HepG2 (cell line): Measurements from ENCODE around the gene SEC14L1. TPM values are rescaled to one million over a fixed set of nuclear protein-coding genes. Genes with fewer than 3 reads are reported as not detected.

Experiments
- CBX2 ChIP-seq, 2 experiments: fragments of 200-600 bp in 1 of 2; sonication (generic); formaldehyde crosslinking in 1 of 2; IDR thresholded peaks; 2 replicates each; pipeline versions ENCODE4 v1.7.0 to v1.8.1; 2018 to 2022; ENCODE audit warnings: low read depth in 2 of 2, low read length in 1 of 2, mild to moderate bottlenecking in 1 of 2, missing genetic modification reagents in 1 of 2
- EP300 ChIP-seq, 3 experiments: sonication (generic) in 1 of 3; formaldehyde crosslinking in 1 of 3; IDR thresholded peaks; 2 replicates each; pipeline versions ENCODE4 v1.5.1 to v1.6.1; 2011 to 2020; ENCODE audit warnings: low read depth in 2 of 3, low read length in 2 of 3, borderline replicate concordance in 1 of 3, improper control_type of control experiment in 1 of 3, mild to moderate bottlenecking in 1 of 3, missing genetic modification reagents in 1 of 3, moderate library complexity in 1 of 3
- KLF6 ChIP-seq: IDR thresholded peaks from 2 replicates; pipeline ENCODE4 v1.8.0; 2016; ENCODE audit warnings: missing biosample characterization, missing genetic modification reagents
- LCORL ChIP-seq, 2 experiments: fragments of 450-650 bp in 1 of 2; sonication (generic) in 1 of 2; formaldehyde crosslinking in 1 of 2; IDR thresholded peaks; 2 replicates each; pipeline versions ENCODE4 v1.5.0 to v1.6.1; 2017 to 2020; ENCODE audit warnings: antibody characterized with exemption in 1 of 2, missing genetic modification reagents in 1 of 2
- SIN3B ChIP-seq: fragments of 150-350 bp; IDR thresholded peaks from 2 replicates; pipeline ENCODE4 v1.6.1; 2014; ENCODE audit warnings: low read length
- THAP8 ChIP-seq: sonication (generic); formaldehyde crosslinking; IDR thresholded peaks from 2 replicates; pipeline ENCODE4 v1.5.1; 2020; ENCODE audit warnings: missing genetic modification reagents, mild to moderate bottlenecking, borderline replicate concordance
- ZBTB20 ChIP-seq: sonication (generic); formaldehyde crosslinking; IDR thresholded peaks from 2 replicates; pipeline ENCODE4 v1.8.1; 2023; ENCODE audit warnings: missing genetic modification reagents, low read depth, mild to moderate bottlenecking, borderline replicate concordance
- ZNF121 ChIP-seq: sonication (generic); formaldehyde crosslinking; IDR thresholded peaks from 2 replicates; pipeline ENCODE4 v1.5.0; 2020; ENCODE audit warnings: mild to moderate bottlenecking, missing genetic modification reagents
- ZNF318 ChIP-seq: sonication (generic); formaldehyde crosslinking; IDR thresholded peaks from 2 replicates; pipeline ENCODE4 v1.4.0; 2020; ENCODE audit warnings: mild to moderate bottlenecking, missing genetic modification reagents
- ZNF557 ChIP-seq: sonication (generic); formaldehyde crosslinking; IDR thresholded peaks from 2 replicates; pipeline ENCODE4 v1.4.0; 2020; ENCODE audit warnings: missing genetic modification reagents
- ZNF644 ChIP-seq: IDR thresholded peaks from 2 replicates; pipeline ENCODE4 v1.6.1; 2016; ENCODE audit warnings: low read depth
- ZNF691 ChIP-seq: sonication (generic); formaldehyde crosslinking; IDR thresholded peaks from 2 replicates; pipeline ENCODE4 v1.4.0; 2020; ENCODE audit warnings: missing genetic modification reagents, low read depth, mild to moderate bottlenecking, borderline replicate concordance
- ZSCAN22 ChIP-seq: sonication (generic); formaldehyde crosslinking; IDR thresholded peaks from 2 replicates; pipeline ENCODE4 v1.4.0; 2020; ENCODE audit warnings: mild to moderate bottlenecking, missing genetic modification reagents
- polyA plus RNA-seq, 8 experiments: library from polyadenylated mRNA; depleted of rRNA in 3 of 8; stranded (reverse) in 7 of 8; unstranded in 1 of 8; fragments of >200 nt; fragmentation: Illumina TruSeq in 4 of 8; extraction: Trizol in 4 of 8; gene quantifications; 2 replicates each; pipeline versions ENCODE4 v1.2.1 to v1.2.3, GENCODE V29; 2011 to 2016; ENCODE audit warnings: low read depth in 4 of 8, missing spikeins in 1 of 8, mixed read lengths in 1 of 8; ENCODE audit not compliant: insufficient read depth in 1 of 8
- total RNA-seq, 5 experiments: library from RNA; depleted of rRNA; stranded (reverse); fragments of >200 nt; fragmentation: Illumina TruSeq; extraction: Trizol; gene quantifications; 2 replicates each; pipeline ENCODE4 v1.2.3, GENCODE V29; 2016; ENCODE audit warnings: low read depth in 1 of 5
- TF ChIP-seq, protein P1 (sequence below): sonication (generic); formaldehyde crosslinking; IDR thresholded peaks from 2 replicates; pipeline ENCODE4 v1.8.1; 2023; ENCODE audit warnings: mild to moderate bottlenecking, missing genetic modification reagents

The SEC14L1 gene
- total and polyA plus RNA-seq, 2 of the 13 experiments (the other 11 are each of a cell fraction or from before 2014, with no cell fraction given): 26.3 to 43.9 TPM

DNA sequence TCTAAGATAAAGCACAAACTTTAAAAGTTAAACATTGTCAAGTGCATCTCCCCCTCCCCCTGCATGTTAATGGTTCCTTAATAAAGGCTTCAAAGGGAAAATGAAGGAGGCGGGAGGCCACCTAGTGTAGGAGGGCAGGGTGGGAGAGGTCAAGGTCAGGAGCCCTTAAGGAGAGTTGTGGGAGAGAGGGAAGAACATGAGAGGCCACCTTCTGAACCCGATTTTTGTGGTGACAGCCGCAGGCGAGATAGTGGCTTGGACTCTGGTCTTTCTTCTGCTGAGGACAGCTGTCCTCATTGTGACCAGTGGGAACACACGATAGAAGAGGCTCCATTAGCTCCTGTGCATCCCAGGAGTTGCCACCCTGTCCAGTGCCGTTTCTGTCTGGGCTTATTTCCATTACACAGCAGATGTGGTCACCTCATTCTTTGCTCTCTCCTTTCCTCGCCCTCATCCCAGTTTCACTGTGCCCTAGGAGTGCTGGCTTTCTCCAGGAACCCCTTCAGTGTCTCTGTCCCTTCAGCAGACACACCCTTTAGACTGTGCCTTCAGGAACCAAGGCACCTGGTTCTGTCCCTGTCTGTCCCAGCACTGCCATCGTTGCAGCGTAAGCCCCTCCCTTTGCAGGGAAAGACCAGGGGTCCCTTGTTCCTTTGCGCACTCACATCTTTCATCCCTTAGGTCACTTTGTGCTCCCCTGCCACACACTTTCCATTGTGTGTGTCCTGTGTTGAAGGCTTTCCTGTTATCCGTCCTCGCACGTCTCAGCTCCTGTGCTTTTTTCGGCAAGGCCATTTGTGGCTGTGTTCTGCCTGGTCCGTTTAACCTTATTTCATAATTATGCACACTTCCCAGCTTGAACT, 7.5 kb downstream of the SEC14L1 start (continued):
- TF ChIP-seq LCORL (IDR thresholded peaks at IDR 0.05) (no peak), LCORL (CRISPR knock-in tag; IDR thresholded peaks at IDR 0.05) (peak; percentile 46; the same call in 1 of the 2 replicates), ZNF644 (CRISPR knock-in tag) (peak; percentile 57; the same call in 1 of the 2 replicates), THAP8 (CRISPR knock-in tag) (no peak), EP300 (IDR thresholded peaks at IDR 0.05; ENCODE audit: low read depth in 2 of 2, low read length in 2 of 2) (peak in 1 of 2 experiments; percentile 7; a peak in 1 of 4 replicates), EP300 (CRISPR knock-in tag; IDR thresholded peaks at IDR 0.05; ENCODE audit: borderline replicate concordance) (no peak; the same call in 1 of the 2 replicates), ZNF557 (CRISPR knock-in tag) (no peak), KLF6 (no peak), ZNF691 (CRISPR knock-in tag) (no peak), ZNF121 (CRISPR knock-in tag) (no peak), ZSCAN22 (CRISPR knock-in tag) (no peak), ZNF318 (CRISPR knock-in tag) (no peak), ZBTB20 (CRISPR knock-in tag) (no peak), SIN3B (no peak), CBX2 (IDR thresholded peaks at IDR 0.05; ENCODE audit: low read depth, low read length) (no peak), CBX2 (CRISPR knock-in tag; IDR thresholded peaks at IDR 0.05; ENCODE audit: low read depth) (no peak)
- TF ChIP-seq, protein P1, sequence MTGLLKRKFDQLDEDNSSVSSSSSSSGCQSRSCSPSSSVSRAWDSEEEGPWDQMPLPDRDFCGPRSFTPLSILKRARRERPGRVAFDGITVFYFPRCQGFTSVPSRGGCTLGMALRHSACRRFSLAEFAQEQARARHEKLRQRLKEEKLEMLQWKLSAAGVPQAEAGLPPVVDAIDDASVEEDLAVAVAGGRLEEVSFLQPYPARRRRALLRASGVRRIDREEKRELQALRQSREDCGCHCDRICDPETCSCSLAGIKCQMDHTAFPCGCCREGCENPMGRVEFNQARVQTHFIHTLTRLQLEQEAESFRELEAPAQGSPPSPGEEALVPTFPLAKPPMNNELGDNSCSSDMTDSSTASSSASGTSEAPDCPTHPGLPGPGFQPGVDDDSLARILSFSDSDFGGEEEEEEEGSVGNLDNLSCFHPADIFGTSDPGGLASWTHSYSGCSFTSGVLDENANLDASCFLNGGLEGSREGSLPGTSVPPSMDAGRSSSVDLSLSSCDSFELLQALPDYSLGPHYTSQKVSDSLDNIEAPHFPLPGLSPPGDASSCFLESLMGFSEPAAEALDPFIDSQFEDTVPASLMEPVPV: no peak
